ENCODE measurements around the gene FRMPD2.

GRCh38 chr10:48252354-48252650, 22.2 kb downstream of the FRMPD2 start:
- TF ChIP-seq CTCF (IDR thresholded peaks at IDR 0.05; ENCODE audit: extremely low read depth in 1 of 2, insufficient read depth in 1 of 2, low read depth in 1 of 2, low read length in 2 of 2), result no peak
- no peak for TF ChIP-seq EZH2 (IDR thresholded peaks at IDR 0.05; ENCODE audit: borderline replicate concordance, low read depth, low read length, severe bottlenecking)
- no peak for TF ChIP-seq GATA2 (IDR thresholded peaks at IDR 0.05; ENCODE audit: insufficient read depth, insufficient read length, low read depth, low read length)
- TF ChIP-seq POLR2AphosphoS5 (IDR thresholded peaks at IDR 0.05; ENCODE audit: insufficient read depth, low read depth, low read length), result no peak

Measured in endothelial cell of umbilical vein (primary cell).